ENCODE measurements around the gene HSD17B7. TPM values are rescaled to one million over a fixed set of nuclear protein-coding genes. Genes with fewer than 3 reads are reported as not detected.
"Not testable (repeated sequence)": the region's sequence is repeated elsewhere in the genome, so short reads cannot be mapped to it uniquely, and the experiment has no call there.

The HSD17B7 gene
- total and polyA plus RNA-seq, 4 donors = 24.6 to 34.1 (median 28.8) TPM

- H3K4me1 ChIP-seq (ENCODE audit: control insufficient read depth, insufficient read depth, low read length); DNase-seq (ENCODE audit: low read depth in 4 of 6, low spot score in 6 of 6); H3K27ac ChIP-seq (ENCODE audit: low read depth, low read length); H3K4me3 ChIP-seq (ENCODE audit: low read depth, low read length); H3K36me3 ChIP-seq (ENCODE audit: control insufficient read depth, insufficient read depth, low read length); H3K27me3 ChIP-seq (ENCODE audit: control insufficient read depth, insufficient read depth, low read length); H3K9me3 ChIP-seq (ENCODE audit: control insufficient read depth, insufficient read depth, low read length): not testable (repeated sequence)
- WGBS (ENCODE audit: insufficient coverage) = 69% methylated on average over 2 of the region's 4 CpGs
Measured at GRCh38 chr1:162796617-162797279, 6.2 kb downstream of the HSD17B7 start.

GRCh38 chr1:162799995-162800830, 9.7 kb downstream of the HSD17B7 start:
- not testable (repeated sequence) for H3K27ac ChIP-seq (ENCODE audit: low read depth, low read length); H3K36me3 ChIP-seq (ENCODE audit: control insufficient read depth, insufficient read depth, low read length); H3K4me1 ChIP-seq (ENCODE audit: control insufficient read depth, insufficient read depth, low read length); H3K27me3 ChIP-seq (ENCODE audit: control insufficient read depth, insufficient read depth, low read length); H3K9me3 ChIP-seq (ENCODE audit: control insufficient read depth, insufficient read depth, low read length); H3K4me3 ChIP-seq (ENCODE audit: low read depth, low read length)
- WGBS (ENCODE audit: insufficient coverage) = 54% methylated on average over 2 of the region's 6 CpGs
- DNase-seq (ENCODE audit: low read depth in 4 of 6, low spot score in 6 of 6) = peak in 4 of 6 donors; percentile 28 to 88 (median 62)

GRCh38 chr1:162807503-162807902, 17.0 kb downstream of the HSD17B7 start:
- H3K27ac ChIP-seq (ENCODE audit: low read depth, low read length); H3K9me3 ChIP-seq (ENCODE audit: control insufficient read depth, insufficient read depth, low read length); H3K27me3 ChIP-seq (ENCODE audit: control insufficient read depth, insufficient read depth, low read length); DNase-seq (ENCODE audit: low read depth in 4 of 6, low spot score in 6 of 6); H3K36me3 ChIP-seq (ENCODE audit: control insufficient read depth, insufficient read depth, low read length); H3K4me3 ChIP-seq (ENCODE audit: low read depth, low read length); H3K4me1 ChIP-seq (ENCODE audit: control insufficient read depth, insufficient read depth, low read length): not testable (repeated sequence)
- WGBS (ENCODE audit: insufficient coverage) = no CpG with 5 or more reads among the region's 2 CpGs

GRCh38 chr1:162812357-162812756, 21.9 kb downstream of the HSD17B7 start:
- not testable (repeated sequence) for H3K27ac ChIP-seq (ENCODE audit: low read depth, low read length); H3K9me3 ChIP-seq (ENCODE audit: control insufficient read depth, insufficient read depth, low read length); H3K27me3 ChIP-seq (ENCODE audit: control insufficient read depth, insufficient read depth, low read length); DNase-seq (ENCODE audit: low read depth in 4 of 6, low spot score in 6 of 6); H3K4me3 ChIP-seq (ENCODE audit: low read depth, low read length); H3K36me3 ChIP-seq (ENCODE audit: control insufficient read depth, insufficient read depth, low read length); H3K4me1 ChIP-seq (ENCODE audit: control insufficient read depth, insufficient read depth, low read length)
- no CpG with 5 or more reads among the region's 2 CpGs for WGBS (ENCODE audit: insufficient coverage)

- no CpG with 5 or more reads among the region's 2 CpGs for WGBS (ENCODE audit: insufficient coverage)
- not testable (repeated sequence) for H3K36me3 ChIP-seq (ENCODE audit: control insufficient read depth, insufficient read depth, low read length); H3K9me3 ChIP-seq (ENCODE audit: control insufficient read depth, insufficient read depth, low read length); DNase-seq (ENCODE audit: low read depth in 4 of 6, low spot score in 6 of 6); H3K4me3 ChIP-seq (ENCODE audit: low read depth, low read length); H3K27ac ChIP-seq (ENCODE audit: low read depth, low read length); H3K27me3 ChIP-seq (ENCODE audit: control insufficient read depth, insufficient read depth, low read length); H3K4me1 ChIP-seq (ENCODE audit: control insufficient read depth, insufficient read depth, low read length)
Measured at GRCh38 chr1:162818136-162818535, 27.6 kb downstream of the HSD17B7 start.

GRCh38 chr1:162818666-162819065, 28.2 kb downstream of the HSD17B7 start:
- H3K27me3 ChIP-seq (ENCODE audit: control insufficient read depth, insufficient read depth, low read length); H3K4me1 ChIP-seq (ENCODE audit: control insufficient read depth, insufficient read depth, low read length); H3K36me3 ChIP-seq (ENCODE audit: control insufficient read depth, insufficient read depth, low read length); H3K9me3 ChIP-seq (ENCODE audit: control insufficient read depth, insufficient read depth, low read length); H3K4me3 ChIP-seq (ENCODE audit: low read depth, low read length); DNase-seq (ENCODE audit: low read depth in 4 of 6, low spot score in 6 of 6); H3K27ac ChIP-seq (ENCODE audit: low read depth, low read length): not testable (repeated sequence)
- WGBS (ENCODE audit: insufficient coverage) = no CpG with 5 or more reads among the region's 1 CpG

- Histone ChIP-seq H3K27me3 (ENCODE audit: control insufficient read depth, insufficient read depth, low read length) (no peaks in the 10 kb centered on the region), H3K4me3 (ENCODE audit: low read depth, low read length) (peak overlapping the region; percentile 47), H3K9me3 (ENCODE audit: control insufficient read depth, insufficient read depth, low read length) (no peaks in the 10 kb centered on the region), H3K36me3 (ENCODE audit: control insufficient read depth, insufficient read depth, low read length) (no peaks in the 10 kb centered on the region), H3K4me1 (ENCODE audit: control insufficient read depth, insufficient read depth, low read length) (peaks cover 7% of the 10 kb centered on the region), H3K27ac (ENCODE audit: low read depth, low read length) (no peak overlapping the region)
- DNase-seq (ENCODE audit: low read depth in 4 of 6, low spot score in 6 of 6) = peak in 2 of 6 donors; percentile 67 to 68
- WGBS (ENCODE audit: insufficient coverage) = 2% methylated on average over 43 of the region's 44 CpGs
Measured at GRCh38 chr1:162822391-162823200, 32.1 kb downstream of the HSD17B7 start.

GRCh38 chr1:162823231-162823630, 32.7 kb downstream of the HSD17B7 start:
- no peaks in the 10 kb centered on the region for H3K27me3 ChIP-seq (ENCODE audit: control insufficient read depth, insufficient read depth, low read length)
- peaks cover 7% of the 10 kb centered on the region for H3K4me1 ChIP-seq (ENCODE audit: control insufficient read depth, insufficient read depth, low read length)
- H3K4me3 ChIP-seq (ENCODE audit: low read depth, low read length) = no peak overlapping the region
- DNase-seq (ENCODE audit: low read depth in 4 of 6, low spot score in 6 of 6) = no peak
- H3K9me3 ChIP-seq (ENCODE audit: control insufficient read depth, insufficient read depth, low read length) = no peaks in the 10 kb centered on the region
- WGBS (ENCODE audit: insufficient coverage) = no CpG with 5 or more reads among the region's 3 CpGs
- H3K36me3 ChIP-seq (ENCODE audit: control insufficient read depth, insufficient read depth, low read length) = no peaks in the 10 kb centered on the region
- H3K27ac ChIP-seq (ENCODE audit: low read depth, low read length) = no peak overlapping the region

GRCh38 chr1:162823771-162824525, 33.4 kb downstream of the HSD17B7 start:
- Histone ChIP-seq H3K27ac (ENCODE audit: low read depth, low read length) (no peak overlapping the region), H3K9me3 (ENCODE audit: control insufficient read depth, insufficient read depth, low read length) (no peaks in the 10 kb centered on the region), H3K4me3 (ENCODE audit: low read depth, low read length) (no peak overlapping the region), H3K4me1 (ENCODE audit: control insufficient read depth, insufficient read depth, low read length) (peaks cover 7% of the 10 kb centered on the region), H3K27me3 (ENCODE audit: control insufficient read depth, insufficient read depth, low read length) (no peaks in the 10 kb centered on the region), H3K36me3 (ENCODE audit: control insufficient read depth, insufficient read depth, low read length) (no peaks in the 10 kb centered on the region)
- DNase-seq (ENCODE audit: low read depth in 4 of 6, low spot score in 6 of 6) = no peak
- 40% methylated on average over 1 of the region's 2 CpGs for WGBS (ENCODE audit: insufficient coverage)
